Activated CD4-positive, alpha-beta T cell treated with anti-CD3 and anti-CD28 coated beads, Interleukin-2, amount 50 U/mL, for 48 hours (primary cell): Measurements from ENCODE around the gene CLDN9.
"Not testable (repeated sequence)": the region's sequence is repeated elsewhere in the genome, so short reads cannot be mapped to it uniquely, and the experiment has no call there.

Experiments
- DNase-seq, 2 experiments: peaks; one replicate each; pipeline ENCODE4 v3.0.0-alpha.2; 2020

The CLDN9 gene

DNA sequence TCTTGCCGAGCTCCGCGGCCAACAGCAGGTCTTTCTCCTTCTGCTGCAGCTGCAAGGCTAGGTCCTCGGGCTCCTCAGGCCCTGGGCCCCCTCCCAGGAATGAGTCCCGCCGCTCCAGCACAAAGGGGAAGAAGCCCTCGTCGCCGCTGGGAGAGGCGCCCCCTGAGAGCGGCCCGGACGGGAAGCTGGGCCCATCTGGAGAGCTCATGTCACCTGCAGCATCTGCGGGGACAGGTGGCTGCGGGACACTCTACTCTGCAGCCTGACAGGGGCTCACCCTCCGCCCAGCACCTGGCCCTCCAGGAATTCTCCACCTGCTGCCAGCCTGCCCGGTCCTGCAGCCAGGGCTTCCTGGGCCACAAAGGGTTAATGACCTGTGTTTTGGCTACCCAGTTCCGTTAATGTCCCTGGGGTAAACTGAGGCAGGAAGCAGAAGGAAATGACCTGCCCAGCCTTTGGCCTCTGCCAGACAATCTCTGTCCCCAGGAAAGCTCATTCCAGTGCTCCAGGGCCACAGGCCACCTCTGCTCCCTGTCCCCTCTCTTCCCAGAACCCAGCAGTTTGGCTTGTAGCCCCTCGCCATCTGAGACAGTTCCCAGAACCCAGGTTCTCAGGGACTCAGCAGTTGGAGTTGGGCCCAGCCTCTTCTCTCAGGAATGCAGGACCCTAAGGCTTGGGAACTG, 22.7 kb downstream of the CLDN9 start:
- no peak for DNase-seq

DNA sequence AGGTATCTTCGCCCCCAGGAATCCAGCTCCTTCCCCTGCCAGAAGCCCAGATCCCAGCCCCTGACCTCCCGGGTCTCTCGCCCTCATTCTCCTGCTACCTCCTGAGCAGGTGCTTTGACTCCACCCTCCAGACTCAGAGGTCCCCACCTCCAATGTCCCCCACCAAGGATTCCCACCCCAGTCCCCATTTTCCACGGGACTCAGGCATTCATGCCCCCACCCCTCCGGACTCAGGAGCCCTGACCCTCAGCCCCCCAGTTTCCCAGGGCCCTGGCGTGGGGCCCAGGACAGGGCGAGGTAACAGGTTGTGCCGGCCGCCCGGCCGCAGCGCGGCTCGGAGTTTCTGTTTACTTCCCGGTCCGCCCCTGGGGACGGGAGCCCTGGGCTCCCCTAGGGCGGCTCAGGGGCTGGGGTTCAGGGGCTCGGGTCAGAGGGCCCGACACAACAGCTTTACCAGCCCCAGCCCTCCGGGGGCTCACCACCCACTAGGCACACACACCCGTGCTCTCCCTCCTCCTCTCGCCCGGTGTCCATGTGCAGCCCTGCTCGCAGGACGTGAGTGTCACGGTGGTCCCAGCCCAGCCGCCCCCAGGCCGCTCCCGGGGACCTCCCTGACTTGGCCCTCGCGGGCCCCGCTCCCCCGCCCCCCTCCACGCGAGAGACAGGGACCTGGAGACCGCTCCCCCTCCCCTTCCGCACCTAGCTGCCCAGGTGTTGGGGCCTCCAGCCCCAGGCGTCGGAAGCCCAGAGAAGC, 23.4 kb downstream of the CLDN9 start:
- no peak for DNase-seq

DNA sequence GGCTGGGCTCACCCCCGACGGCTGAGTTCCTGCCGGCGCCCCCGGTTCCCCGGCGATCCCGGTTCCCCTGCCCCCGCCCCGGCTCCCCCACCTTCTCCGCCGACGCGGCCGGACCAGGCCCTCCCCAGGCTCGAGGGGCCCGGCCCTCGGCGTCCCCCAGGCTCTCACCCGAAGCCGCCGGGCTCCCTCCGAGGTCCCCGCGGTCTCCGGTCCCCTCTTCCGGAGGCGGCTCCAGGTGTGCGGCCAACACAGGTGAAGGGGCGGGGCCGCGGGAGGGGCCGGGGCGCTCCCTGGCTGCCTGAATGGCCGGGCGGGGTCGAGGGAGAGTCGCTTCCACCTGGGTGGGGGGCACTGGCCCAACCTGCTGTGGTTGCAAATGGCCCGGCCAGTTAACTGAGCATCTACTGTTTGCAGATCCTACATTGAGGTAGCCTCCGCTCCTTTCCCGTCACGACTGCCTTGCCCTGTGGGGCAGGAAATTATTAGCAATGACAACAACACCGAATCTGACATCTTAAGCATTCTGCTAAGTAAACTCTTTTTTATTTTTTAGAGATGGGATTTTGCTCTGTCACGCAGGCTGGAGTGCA, 24.1 kb downstream of the CLDN9 start, which contains the start of gene BICDL2:
Gene BICDL2 (minus strand): TSS at position 219 of the 590 bp plus-strand sequence. CDS start 1,448 bp downstream, outside the sequence.
- DNase-seq, result no peak

DNA sequence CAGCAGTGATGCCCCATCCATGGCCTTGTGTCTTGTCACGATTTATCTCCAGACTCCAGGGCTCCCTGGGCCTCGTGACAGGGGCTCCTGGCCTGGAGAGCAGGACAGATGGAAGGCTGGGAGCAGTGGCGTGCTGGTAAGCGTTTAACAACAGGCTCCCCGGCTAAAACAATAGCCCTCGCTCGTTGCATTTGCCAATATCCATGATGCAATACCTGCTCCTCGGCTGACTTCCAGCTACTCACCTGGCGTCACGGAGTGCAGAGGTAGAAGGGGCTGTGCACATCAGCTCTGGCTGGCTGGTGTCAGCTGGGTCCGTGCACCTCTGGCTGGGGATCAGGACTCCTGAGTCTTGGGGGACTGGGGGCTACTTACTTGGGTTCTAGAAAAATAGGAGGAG, 25.5 kb downstream of the CLDN9 start:
- DNase-seq, result no peak

DNA sequence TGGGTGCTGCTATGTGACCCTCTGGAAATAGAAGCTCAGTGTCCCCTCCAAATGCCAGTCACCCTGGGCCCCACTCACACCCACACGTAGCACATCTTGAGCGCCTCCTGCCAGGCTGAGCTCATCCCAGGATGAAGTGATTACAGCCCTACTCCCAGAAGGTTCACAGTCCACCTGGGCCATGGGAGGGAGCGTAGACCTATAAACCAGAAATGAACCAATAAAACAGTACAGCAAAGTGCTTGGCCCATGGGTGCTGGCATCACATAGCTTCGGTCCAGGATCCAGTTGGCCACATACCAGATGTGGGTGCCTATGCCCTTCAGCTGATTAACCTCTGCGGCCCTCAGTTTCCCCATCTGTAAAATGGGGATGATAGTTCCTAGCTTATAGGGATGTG, 26.2 kb downstream of the CLDN9 start:
- no peak for DNase-seq

DNA sequence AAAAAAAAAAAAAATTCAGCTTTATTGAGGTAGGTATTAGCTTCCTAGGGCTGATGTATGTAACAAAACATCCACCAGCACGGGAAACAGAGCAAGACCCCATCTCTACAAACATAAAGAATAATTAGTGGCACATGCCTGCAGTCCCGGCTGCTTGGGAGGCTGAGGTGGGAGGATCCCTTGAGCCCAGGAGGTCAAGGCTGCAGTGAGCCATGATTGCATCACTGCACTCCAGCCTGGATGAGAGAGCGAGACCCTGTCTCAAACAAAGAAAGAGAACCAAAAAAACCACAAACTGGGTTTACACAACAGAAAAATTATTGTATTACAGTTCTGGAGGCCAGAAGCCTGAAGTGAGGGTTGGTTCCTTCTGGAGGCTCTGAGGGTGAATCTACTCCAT, 29.7 kb downstream of the CLDN9 start:
- no peak for DNase-seq

DNA sequence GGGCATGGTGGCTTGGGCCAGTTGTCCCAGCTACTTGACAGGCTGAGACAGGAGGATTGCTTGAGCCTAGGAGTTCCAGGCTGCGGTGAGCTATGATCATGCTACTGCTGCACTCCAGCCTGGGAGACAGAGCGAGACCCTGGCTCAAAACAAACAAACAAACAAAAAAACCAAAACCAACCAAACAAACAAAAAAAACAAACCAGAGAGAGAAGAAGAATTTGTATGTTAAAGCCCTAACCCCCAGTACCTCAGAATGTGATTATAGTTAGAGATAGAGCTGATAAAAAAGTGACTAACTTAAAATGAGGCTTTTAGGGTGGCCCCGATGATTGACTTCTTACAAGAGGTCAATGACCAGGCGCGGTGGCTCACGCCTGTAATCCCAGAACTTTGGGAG, 32.0 kb downstream of the CLDN9 start:
- DNase-seq, result no peak

DNA sequence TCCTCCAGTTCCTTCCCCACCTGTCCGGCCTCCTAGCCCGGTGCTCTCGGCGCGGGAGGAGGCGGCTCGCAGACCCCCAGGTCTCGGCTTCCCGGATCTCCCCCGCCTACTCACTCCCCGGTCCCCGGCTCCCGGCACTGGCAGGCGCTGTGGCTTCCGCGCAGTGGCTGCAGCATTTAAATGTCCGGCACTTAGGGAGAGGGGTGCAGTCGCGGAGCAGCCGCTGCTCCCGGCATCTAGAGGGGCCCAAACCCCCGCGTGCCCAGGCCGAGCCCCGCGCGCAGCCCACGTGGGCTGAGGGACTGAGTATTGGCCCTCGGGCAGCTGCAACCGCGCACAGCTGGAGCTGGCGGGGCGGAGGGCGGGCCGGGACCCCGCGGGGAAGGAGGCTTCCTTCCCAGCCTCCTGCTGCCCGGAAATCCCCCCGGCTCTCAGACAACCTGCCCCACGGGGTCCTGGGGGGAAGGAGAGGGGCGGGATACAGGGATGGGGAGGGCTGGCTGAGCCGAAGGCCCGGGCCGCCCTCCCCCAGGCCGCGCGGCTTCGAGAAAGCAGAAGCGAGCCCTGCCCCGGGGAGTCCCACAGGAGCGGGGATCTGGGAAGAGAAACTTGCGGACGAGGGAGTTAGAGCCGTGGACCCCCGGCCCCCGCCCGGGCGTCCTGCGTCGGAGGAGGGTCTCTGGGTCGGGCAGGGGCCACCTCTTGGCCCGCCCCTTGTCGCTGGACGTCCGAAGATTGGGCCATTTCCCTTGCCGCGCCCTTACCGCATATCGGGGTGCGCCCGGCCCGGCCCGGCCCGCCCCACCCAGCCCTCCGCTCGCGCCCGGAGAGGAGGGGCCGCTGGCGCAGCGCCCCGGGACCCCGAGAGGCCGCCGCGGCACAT, 33.3 kb downstream of the CLDN9 start, which contains the start of gene MMP25:
Gene MMP25 (plus strand): TSS at position 804 of the 883 bp plus-strand sequence. CDS start 357 bp downstream, outside the sequence.
- no peak for DNase-seq

DNA sequence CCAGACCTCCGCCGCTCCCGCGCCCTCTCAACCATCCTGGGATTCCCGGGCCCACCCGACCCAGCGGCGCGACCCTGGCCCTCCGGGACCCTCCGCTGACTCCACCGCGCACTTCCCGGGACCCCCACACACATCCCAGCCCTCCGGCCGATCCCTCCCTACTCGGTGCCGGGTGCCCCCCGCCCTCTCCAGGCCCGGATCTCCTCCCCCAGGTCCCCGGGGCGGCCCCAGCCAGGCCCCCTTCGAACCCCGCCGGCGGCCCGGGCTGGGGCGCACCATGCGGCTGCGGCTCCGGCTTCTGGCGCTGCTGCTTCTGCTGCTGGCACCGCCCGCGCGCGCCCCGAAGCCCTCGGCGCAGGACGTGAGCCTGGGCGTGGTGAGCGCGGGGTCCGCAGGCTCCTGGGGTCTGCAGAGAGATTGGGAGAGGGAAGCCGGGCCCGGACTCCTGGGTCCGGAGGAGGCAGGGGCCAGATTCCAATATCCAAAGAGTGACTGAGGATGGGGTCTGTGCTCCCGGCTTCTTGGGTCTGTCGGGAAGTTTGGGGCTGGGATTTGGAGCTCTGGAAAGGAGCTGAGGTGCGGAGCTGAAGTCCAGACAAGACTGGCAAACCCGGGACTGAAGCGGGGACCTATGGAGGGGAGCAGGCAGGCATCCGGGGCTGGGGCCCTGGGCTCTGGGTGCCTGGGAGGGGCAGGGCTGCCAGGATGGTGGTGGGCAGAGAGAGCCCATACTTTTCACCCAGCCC, 34.1 kb downstream of the CLDN9 start:
- no peak for DNase-seq

DNA sequence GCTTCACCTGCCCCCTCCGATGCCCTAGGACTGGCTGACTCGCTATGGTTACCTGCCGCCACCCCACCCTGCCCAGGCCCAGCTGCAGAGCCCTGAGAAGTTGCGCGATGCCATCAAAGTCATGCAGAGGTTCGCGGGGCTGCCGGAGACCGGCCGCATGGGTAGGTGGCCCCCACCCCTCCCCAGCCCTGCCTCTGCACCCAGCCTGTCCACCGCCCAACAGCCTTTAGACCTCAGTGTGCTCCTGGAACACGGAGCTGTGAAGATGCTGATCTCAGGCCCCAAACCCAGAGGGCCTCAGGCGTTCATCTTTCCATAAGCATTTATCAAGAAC, 34.6 kb downstream of the CLDN9 start:
- no peak for DNase-seq

DNA sequence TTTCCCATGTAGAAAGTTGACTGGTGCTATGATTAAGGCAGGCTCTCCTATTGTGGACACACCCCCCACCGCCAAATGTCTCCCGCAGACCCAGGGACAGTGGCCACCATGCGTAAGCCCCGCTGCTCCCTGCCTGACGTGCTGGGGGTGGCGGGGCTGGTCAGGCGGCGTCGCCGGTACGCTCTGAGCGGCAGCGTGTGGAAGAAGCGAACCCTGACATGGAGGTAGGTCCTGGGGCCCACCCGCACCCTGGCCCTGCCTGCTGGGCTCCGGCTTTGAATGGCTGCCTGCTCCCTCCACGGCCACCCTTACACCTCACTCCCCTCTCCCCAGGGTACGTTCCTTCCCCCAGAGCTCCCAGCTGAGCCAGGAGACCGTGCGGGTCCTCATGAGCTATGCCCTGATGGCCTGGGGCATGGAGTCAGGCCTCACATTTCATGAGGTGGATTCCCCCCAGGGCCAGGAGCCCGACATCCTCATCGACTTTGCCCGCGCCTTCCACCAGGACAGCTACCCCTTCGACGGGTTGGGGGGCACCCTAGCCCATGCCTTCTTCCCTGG, 37.3 kb downstream of the CLDN9 start:
- no peak for DNase-seq

DNA sequence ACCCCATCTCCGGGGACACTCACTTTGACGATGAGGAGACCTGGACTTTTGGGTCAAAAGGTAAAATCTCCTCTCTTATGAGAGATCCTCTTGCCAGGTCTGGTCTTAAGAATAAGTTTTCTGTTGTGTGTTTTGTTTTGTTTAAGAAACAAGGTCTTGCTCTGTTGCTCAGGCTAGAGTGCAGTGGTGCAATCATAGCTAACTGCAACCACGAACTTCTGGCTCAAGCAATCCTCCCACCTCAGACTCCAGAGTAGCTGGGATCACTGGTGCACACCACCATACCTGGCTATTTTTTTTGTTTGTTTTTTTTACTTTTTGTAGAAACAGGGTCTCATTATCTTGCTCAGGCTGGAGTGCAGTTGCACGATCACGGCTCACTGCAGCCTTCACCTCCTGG, 37.8 kb downstream of the CLDN9 start:
- no peak for DNase-seq

DNA sequence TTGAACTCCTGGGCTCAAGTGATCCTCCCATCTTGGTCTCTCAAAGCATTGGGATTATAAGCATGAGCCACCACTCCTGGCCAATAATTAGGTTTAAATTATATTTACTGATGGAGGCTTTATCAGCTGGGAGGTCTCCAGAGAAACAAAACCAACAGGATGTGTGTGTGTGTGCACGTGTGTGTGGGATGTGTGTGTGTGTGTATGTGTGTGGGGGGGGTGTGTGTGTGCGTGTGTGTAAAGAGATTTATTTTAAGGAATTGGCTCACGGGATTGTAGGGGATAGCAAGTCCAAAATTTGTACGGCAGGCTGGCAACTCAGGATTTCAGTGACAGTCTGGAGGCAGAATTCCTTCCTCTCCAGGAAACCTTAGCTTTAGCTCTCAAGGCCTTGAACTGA, 38.3 kb downstream of the CLDN9 start:
- no peak for DNase-seq

DNA sequence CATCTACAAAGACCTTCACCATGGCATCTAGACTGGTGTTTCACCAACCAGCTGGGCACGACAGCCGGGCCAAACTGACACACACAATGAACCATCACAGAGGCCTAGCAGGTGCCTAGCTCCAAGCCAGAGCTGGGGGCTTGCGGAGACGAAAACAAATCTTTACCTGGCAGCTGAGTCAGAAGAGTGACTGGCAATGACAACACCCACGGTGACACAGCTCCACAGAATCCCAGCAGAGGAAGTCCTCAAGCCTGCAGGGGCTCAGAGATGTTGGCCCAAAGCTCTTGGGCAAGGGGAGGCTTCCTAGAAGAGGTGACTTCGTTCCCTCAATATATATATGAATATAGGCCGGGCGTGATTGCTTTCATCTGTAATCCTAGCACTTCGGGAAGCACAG, 38.8 kb downstream of the CLDN9 start:
- DNase-seq, result no peak

DNA sequence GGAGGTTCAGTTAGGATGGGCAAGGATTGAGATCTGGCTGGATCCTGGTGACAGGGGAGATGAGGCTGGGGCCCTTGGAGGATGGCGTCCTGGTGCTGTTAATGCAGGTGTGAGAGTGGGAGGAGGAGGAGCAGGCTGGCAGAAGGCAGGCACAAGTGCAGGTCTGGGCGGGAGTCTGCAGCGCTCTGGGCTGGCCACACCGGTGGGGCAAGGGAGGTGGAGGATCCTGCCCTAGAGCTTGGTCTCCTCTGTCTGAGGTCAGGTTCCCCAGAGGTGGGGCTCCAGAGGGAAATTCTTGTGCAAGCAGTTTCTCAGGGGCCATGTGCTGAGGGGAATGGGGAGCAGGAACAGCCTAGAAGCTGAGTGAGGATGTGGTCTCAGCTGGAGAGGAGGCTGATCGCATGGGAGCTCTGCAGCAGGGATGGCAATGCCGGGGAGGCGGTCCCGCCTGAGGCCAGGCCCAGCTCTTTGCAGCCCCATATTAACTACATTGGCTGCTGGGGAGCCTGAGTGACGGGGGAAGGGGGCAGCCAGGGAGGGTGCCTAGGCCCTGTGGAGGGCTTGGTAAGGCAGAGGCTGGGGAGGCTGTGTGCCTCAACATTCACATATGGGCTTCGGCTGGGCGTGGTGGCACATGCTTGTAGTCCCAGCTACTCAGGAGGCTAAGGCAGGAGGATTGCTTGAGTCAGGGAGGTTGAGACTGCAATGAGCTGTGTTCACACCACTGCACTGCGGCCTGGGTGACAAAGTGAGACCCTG, 40.0 kb downstream of the CLDN9 start:
- peak in 1 of 2 experiments; percentile 48 for DNase-seq

DNA sequence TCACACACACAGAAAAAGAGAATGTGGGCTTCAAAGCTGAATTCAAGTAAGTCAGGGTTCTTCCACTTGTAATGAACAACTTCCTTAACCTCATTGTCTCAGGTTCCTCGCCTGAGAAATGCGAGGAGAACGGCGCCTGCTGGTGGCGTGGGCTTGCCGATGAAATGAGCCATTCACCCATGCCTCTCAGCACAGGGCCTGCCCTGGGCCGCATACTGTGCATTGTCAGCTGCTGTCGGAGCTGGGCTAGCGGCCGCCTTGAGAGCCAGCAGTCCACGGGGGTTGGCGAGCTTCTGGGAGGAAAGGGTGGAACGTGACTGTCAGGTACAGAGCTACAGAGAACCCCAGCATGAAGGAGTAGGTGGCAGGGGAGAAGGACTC, 40.6 kb downstream of the CLDN9 start:
- not testable (repeated sequence) for DNase-seq

DNA sequence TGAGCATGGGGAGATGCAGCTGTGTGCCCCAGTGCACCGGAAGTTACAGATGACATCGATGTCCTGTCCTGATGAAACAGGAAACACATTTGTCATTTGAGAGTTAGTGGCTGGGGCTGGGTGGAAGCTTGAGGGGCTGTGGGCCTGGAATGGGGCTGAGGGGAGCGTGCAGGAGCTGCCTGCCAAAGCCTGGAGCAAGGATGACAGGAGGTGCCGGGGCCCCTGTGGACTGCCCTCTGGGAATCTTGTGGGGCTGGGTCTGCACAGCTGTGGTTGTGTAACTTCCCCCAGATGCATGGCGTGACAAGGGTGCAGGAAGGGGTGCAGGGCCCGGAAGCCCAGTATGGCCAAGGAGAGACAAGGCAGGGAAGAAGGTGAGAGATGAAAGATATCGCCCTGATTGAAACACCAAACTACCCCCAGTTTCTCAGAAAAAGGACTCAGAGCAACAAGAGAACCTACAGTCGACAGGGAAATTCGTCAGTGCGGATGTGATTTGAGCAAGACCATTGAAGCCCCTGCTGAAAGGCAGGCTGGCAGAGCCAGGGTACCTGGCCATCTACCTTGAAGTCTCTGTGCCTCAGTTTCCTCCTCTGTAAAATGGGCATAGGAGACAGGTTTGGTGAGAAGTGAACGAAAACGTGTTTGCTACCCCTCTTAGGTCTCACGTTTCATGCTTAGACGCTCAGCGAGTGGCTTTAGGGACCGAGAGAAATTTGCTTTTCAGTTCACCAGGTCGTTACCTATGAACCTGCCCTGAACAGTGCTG, 42.4 kb downstream of the CLDN9 start:
- DNase-seq, result no peak

DNA sequence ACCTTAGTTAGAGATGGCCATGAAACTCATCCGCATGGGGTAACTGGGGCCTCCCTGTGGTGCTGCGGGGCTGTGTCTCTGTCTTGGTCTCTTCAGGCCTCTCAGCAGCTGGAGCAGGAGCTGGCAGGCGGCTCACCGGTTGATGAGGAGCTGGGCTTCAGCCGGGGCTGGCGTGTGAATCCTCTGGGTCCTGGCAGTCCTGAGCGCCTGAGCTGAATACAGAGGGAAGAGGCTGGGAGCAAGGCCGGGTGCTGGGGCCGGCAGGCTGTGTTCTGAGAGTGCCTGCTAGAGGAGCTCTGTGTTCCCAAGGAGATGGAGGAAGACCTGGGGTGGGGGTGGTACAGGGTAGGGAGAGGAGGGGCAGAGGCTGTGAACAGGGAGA, 43.0 kb downstream of the CLDN9 start:
- not testable (repeated sequence) for DNase-seq

DNA sequence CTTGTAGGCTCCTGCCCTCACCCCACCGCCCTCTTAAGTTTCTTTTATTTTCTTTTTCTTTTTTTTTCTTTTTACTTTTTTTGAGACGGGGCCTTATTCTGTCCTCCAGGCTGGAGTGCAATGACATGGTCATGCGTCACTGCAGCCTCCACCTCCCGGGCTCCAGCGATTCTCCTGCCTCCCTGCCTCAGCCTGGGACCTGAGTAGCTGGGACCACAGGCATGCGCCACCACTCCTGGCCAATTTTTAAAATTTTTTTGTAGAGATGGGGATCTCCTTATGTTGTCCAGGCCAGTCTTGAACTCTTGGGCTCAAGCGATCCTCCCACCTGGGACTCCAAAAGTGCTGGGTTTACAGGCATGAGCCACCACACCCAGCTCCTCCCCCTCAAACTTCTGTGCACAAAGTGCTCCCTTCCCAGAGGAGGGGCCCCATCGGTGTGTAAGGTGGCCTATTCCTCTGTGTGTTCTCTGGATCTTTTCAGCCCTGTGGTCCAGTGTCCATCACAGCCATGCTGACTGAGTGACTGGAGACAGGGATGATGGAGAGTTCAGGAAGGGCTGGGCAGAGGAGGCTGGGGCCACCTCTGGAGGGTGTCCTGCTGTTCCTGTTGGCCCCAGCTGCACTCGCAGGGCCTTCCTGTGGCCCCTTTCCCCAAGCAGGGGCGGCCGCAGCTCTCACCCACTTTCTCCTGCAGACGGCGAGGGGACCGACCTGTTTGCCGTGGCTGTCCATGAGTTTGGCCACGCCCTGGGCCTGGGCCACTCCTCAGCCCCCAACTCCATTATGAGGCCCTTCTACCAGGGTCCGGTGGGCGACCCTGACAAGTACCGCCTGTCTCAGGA, 43.8 kb downstream of the CLDN9 start:
- no peak for DNase-seq
